Activated CD4-positive, alpha-beta T cell treated with anti-CD3 and anti-CD28 coated beads for 36 hours (primary cell): ENCODE data around the gene DIP2C. TPM values are rescaled to one million over a fixed set of nuclear protein-coding genes. Genes with fewer than 3 reads are reported as not detected.

Experiments
- ATAC-seq: fragments of 200-7000 bp; cut with Tn5 transposase; one replicate; pipeline ENCODE4 v1.10.0; 2021; ENCODE audit warnings: mild to moderate bottlenecking, moderate library complexity
- CTCF ChIA-PET: fragments of 350-600 bp; sonication (Branson Sonifier 250); formaldehyde crosslinking; loops from one replicate; lab custom pipeline; 2021; ENCODE audit warnings: antibody characterized with exemption; lab: Charles Lee
- POLR2A ChIA-PET: fragments of 350-600 bp; sonication (Branson Sonifier 250); formaldehyde crosslinking; loops from one replicate; lab custom pipeline; 2021; ENCODE audit warnings: antibody characterized with exemption, inconsistent platforms; lab: Charles Lee
- DNase-seq: peaks from one replicate; pipeline ENCODE4 v3.0.0-alpha.2; 2020
- H3K27ac Mint-ChIP-seq: one replicate; pipeline ENCODE4 v1.8.0; 2021; ENCODE audit warnings: mixed read lengths
- H3K27me3 Mint-ChIP-seq: one replicate; pipeline ENCODE4 v1.8.0; 2021; ENCODE audit warnings: mixed read lengths
- H3K36me3 Mint-ChIP-seq: one replicate; pipeline ENCODE4 v1.8.0; 2021; ENCODE audit warnings: low read depth, mixed read lengths
- H3K4me1 Mint-ChIP-seq: one replicate; pipeline ENCODE4 v1.8.0; 2021; ENCODE audit warnings: mixed read lengths
- H3K4me3 Mint-ChIP-seq: one replicate; pipeline ENCODE4 v1.8.0; 2021; ENCODE audit warnings: mild to moderate bottlenecking, moderate library complexity, mixed read lengths
- H3K9me3 Mint-ChIP-seq: one replicate; pipeline ENCODE4 v1.8.0; 2021; ENCODE audit warnings: low read depth, mixed read lengths
- intact Hi-C, 2 experiments: fragments of 100-400 bp; cut with DNase I in 1 of 2; cut with micrococcal nuclease in 1 of 2; formaldehyde crosslinking; loops; one replicate each; pipeline versions ENCODE4 v1.14.2 to v1.15.1; 2022 to 2024; cut with DNase I, micrococcal nuclease
- total RNA-seq, 2 experiments: library from RNA; stranded (reverse); gene quantifications; one replicate each; pipeline ENCODE4 v1.2.3, GENCODE V29; 2021

The DIP2C gene
- total RNA-seq, 2 experiments from 2014 or later: 0.76 to 0.94 TPM

- H3K9me3 Mint-ChIP-seq: peaks cover 3% of the 10 kb centered on the region
- ChIA-PET POLR2A (no interaction called here), CTCF (no interaction called here)
- no peak overlapping the region for H3K4me3 Mint-ChIP-seq
- intact Hi-C loops: no loop called here
- H3K4me1 Mint-ChIP-seq: peaks cover 10% of the 10 kb centered on the region
- H3K36me3 Mint-ChIP-seq: peaks cover 11% of the 10 kb centered on the region
- no peak overlapping the region for H3K27ac Mint-ChIP-seq
- H3K27me3 Mint-ChIP-seq: no peaks in the 10 kb centered on the region
- ATAC-seq (no peak), DNase-seq (no peak)
Measured at GRCh38 chr10:384538-385305, 304.7 kb downstream of the DIP2C start.

- no peak for DNase-seq
- no peak overlapping the region for H3K4me3 Mint-ChIP-seq
- intact Hi-C loops: no loop called here
- no peak for ATAC-seq
- peaks cover 11% of the 10 kb centered on the region for H3K36me3 Mint-ChIP-seq
- ChIA-PET CTCF (no interaction called here), POLR2A (no interaction called here)
- H3K27me3 Mint-ChIP-seq: no peaks in the 10 kb centered on the region
- H3K27ac Mint-ChIP-seq: no peak overlapping the region
- peaks cover 10% of the 10 kb centered on the region for H3K4me1 Mint-ChIP-seq
- H3K9me3 Mint-ChIP-seq: peaks cover 3% of the 10 kb centered on the region
Measured at GRCh38 chr10:383519-383918, 305.9 kb downstream of the DIP2C start.

GRCh38 chr10:381805-382204 is 307.7 kb downstream of the DIP2C start:
- Mint-ChIP-seq H3K4me3 (no peak overlapping the region), H3K27ac (peak overlapping the region; percentile 28), H3K9me3 (peaks cover 3% of the 10 kb centered on the region), H3K4me1 (peaks cover 19% of the 10 kb centered on the region), H3K36me3 (peaks cover 8% of the 10 kb centered on the region), H3K27me3 (no peaks in the 10 kb centered on the region)
- POLR2A ChIA-PET: no interaction called here
- intact Hi-C loops: no loop called here
- no peak for DNase-seq
- CTCF ChIA-PET: no interaction called here
- ATAC-seq: peak; percentile 39

GRCh38 chr10:381346-381745 is 308.1 kb downstream of the DIP2C start:
- intact Hi-C loops: no loop called here
- DNase-seq: no peak
- Mint-ChIP-seq H3K27ac (peak overlapping the region; percentile 28), H3K9me3 (peaks cover 3% of the 10 kb centered on the region), H3K36me3 (peaks cover 8% of the 10 kb centered on the region), H3K4me3 (no peak overlapping the region), H3K4me1 (peaks cover 19% of the 10 kb centered on the region), H3K27me3 (no peaks in the 10 kb centered on the region)
- no peak for ATAC-seq
- ChIA-PET CTCF (no interaction called here), POLR2A (no interaction called here)

GRCh38 chr10:380313-380940 is 309.0 kb downstream of the DIP2C start:
- H3K9me3 Mint-ChIP-seq: peaks cover 3% of the 10 kb centered on the region
- no peaks in the 10 kb centered on the region for H3K27me3 Mint-ChIP-seq
- no peak overlapping the region for H3K27ac Mint-ChIP-seq
- peaks cover 19% of the 10 kb centered on the region for H3K4me1 Mint-ChIP-seq
- intact Hi-C loops: no loop called here
- ATAC-seq (no peak), DNase-seq (no peak)
- H3K4me3 Mint-ChIP-seq: no peak overlapping the region
- H3K36me3 Mint-ChIP-seq: peaks cover 8% of the 10 kb centered on the region
- ChIA-PET POLR2A (no interaction called here), CTCF (no interaction called here)

- Mint-ChIP-seq H3K27ac (no peak overlapping the region), H3K36me3 (peaks cover 11% of the 10 kb centered on the region), H3K9me3 (peaks cover 3% of the 10 kb centered on the region), H3K4me3 (no peak overlapping the region), H3K27me3 (no peaks in the 10 kb centered on the region), H3K4me1 (peaks cover 19% of the 10 kb centered on the region)
- DNase-seq (no peak), ATAC-seq (no peak)
- ChIA-PET POLR2A (no interaction called here), CTCF (no interaction called here)
- intact Hi-C loops: no loop called here
Measured at GRCh38 chr10:378930-379704, 310.4 kb downstream of the DIP2C start.

GRCh38 chr10:378230-378929 is 311.1 kb downstream of the DIP2C start:
- H3K4me3 Mint-ChIP-seq: no peak overlapping the region

GRCh38 chr10:377228-377627 is 312.2 kb downstream of the DIP2C start:
- peaks cover 3% of the 10 kb centered on the region for H3K9me3 Mint-ChIP-seq

More at GRCh38 chr10:378230-378929, 311.1 kb downstream of the DIP2C start:
- intact Hi-C loops: no loop called here
- POLR2A ChIA-PET: interaction anchor here (0.9 kb wide), 1 partner anchor 43 kb away, joined by 4 read pairs; no protein-coding TSS in a partner anchor
- H3K9me3 Mint-ChIP-seq: peaks cover 3% of the 10 kb centered on the region
- CTCF ChIA-PET: no interaction called here
- no peak overlapping the region for H3K27ac Mint-ChIP-seq
- ATAC-seq (no peak), DNase-seq (no peak)
- H3K4me1 Mint-ChIP-seq: peaks cover 19% of the 10 kb centered on the region
- H3K36me3 Mint-ChIP-seq: peaks cover 10% of the 10 kb centered on the region
- no peaks in the 10 kb centered on the region for H3K27me3 Mint-ChIP-seq

GRCh38 chr10:375815-376505 is 313.5 kb downstream of the DIP2C start:
- Mint-ChIP-seq H3K36me3 (peaks cover 3% of the 10 kb centered on the region), H3K27me3 (no peaks in the 10 kb centered on the region), H3K9me3 (no peaks in the 10 kb centered on the region), H3K4me1 (peaks cover 9% of the 10 kb centered on the region), H3K27ac (no peak overlapping the region), H3K4me3 (no peak overlapping the region)
- ChIA-PET CTCF (no interaction called here), POLR2A (no interaction called here)
- intact Hi-C loops: no loop called here
- DNase-seq: no peak
- no peak for ATAC-seq

More at GRCh38 chr10:377228-377627, 312.2 kb downstream of the DIP2C start:
- ChIA-PET CTCF (no interaction called here), POLR2A (interaction anchor here (0.9 kb wide), 1 partner anchor 42 kb away, joined by 4 read pairs; no protein-coding TSS in a partner anchor)
- no peak overlapping the region for H3K4me3 Mint-ChIP-seq
- intact Hi-C loops: no loop called here
- no peaks in the 10 kb centered on the region for H3K27me3 Mint-ChIP-seq
- ATAC-seq: no peak
- no peak for DNase-seq
- peaks cover 17% of the 10 kb centered on the region for H3K4me1 Mint-ChIP-seq
- peaks cover 10% of the 10 kb centered on the region for H3K36me3 Mint-ChIP-seq
- H3K27ac Mint-ChIP-seq: no peak overlapping the region

GRCh38 chr10:374354-374753 is 315.1 kb downstream of the DIP2C start:
- Mint-ChIP-seq H3K27me3 (no peaks in the 10 kb centered on the region), H3K36me3 (peaks cover 3% of the 10 kb centered on the region), H3K4me1 (peaks cover 9% of the 10 kb centered on the region), H3K27ac (no peak overlapping the region), H3K9me3 (no peaks in the 10 kb centered on the region), H3K4me3 (no peak overlapping the region)
- DNase-seq (no peak), ATAC-seq (no peak)
- ChIA-PET POLR2A (no interaction called here), CTCF (no interaction called here)
- intact Hi-C loops: no loop called here
